HEK293 (cell line): ENCODE data around the gene SSBP3.

ENCODE experiments used
- CTCF ChIA-PET: fragments of 350-600 bp; formaldehyde crosslinking; extraction: SDS; loops from one replicate; lab custom pipeline; 2021; ENCODE audit warnings: antibody characterized with exemption; lab: Yijun Ruan, JAX
- POLR2A ChIA-PET: fragments of 300-600 bp; formaldehyde crosslinking; extraction: SDS; loops from one replicate; lab custom pipeline; 2020; ENCODE audit warnings: antibody characterized with exemption, inconsistent platforms; lab: Yijun Ruan, JAX
- H3K27ac ChIP-seq: fragments of 200-500 bp; sonication (Bioruptor generic); 2 replicates; pipeline ENCODE4 v1.5.1; 2014; ENCODE audit warnings: low read depth, low read length, control low read depth, inconsistent platforms; ENCODE audit errors: extremely low read depth
- H3K36me3 ChIP-seq, 2 experiments: fragments of 200-500 bp in 1 of 2; sonication (Bioruptor generic) in 1 of 2; 1 replicate in 1 of 2; 2 replicates in 1 of 2; pipeline ENCODE4 v1.5.1; 2014 to 2017; ENCODE audit warnings: inconsistent platforms in 2 of 2, low read length in 2 of 2; ENCODE audit not compliant: control insufficient read depth in 2 of 2, insufficient read depth in 1 of 2
- H3K4me1 ChIP-seq: fragments of 200-500 bp; sonication (Bioruptor generic); 2 replicates; pipeline ENCODE4 v1.5.1; 2014; ENCODE audit warnings: mild to moderate bottlenecking, low read length, inconsistent platforms; ENCODE audit not compliant: control insufficient read depth, insufficient read depth
- H3K4me3 ChIP-seq: 2 replicates; pipeline ENCODE4 v1.5.1; 2011; ENCODE audit warnings: low read depth, mild to moderate bottlenecking, control low read depth, low read length, moderate library complexity
- H3K9me3 ChIP-seq: fragments of 200-500 bp; sonication (Bioruptor generic); 2 replicates; pipeline ENCODE4 v1.5.1; 2014; ENCODE audit warnings: low read depth, low read length, inconsistent platforms; ENCODE audit not compliant: control insufficient read depth, insufficient read depth
- BCL11A ChIP-seq: fragments of 450-650 bp; formaldehyde crosslinking; IDR thresholded peaks from 2 replicates; pipeline ENCODE4 v1.5.1; 2016; ENCODE audit warnings: low read depth, missing biosample characterization, missing genetic modification characterization
- HOXD13 ChIP-seq: sonication (generic); formaldehyde crosslinking; IDR thresholded peaks from 2 replicates; pipeline ENCODE4 v1.8.0; 2022; ENCODE audit warnings: missing genetic modification reagents, borderline replicate concordance
- RBAK ChIP-seq: fragments of 450-650 bp; formaldehyde crosslinking; IDR thresholded peaks from 2 replicates; pipeline ENCODE4 v1.5.1; 2016; ENCODE audit warnings: missing biosample characterization, missing genetic modification characterization
- WT1 ChIP-seq: fragments of 450-650 bp; formaldehyde crosslinking; IDR thresholded peaks from 2 replicates; pipeline ENCODE4 v1.5.1; 2016; ENCODE audit warnings: missing biosample characterization, missing genetic modification characterization
- ZBTB21 ChIP-seq: fragments of 450-650 bp; formaldehyde crosslinking; IDR thresholded peaks from 2 replicates; pipeline ENCODE4 v1.5.1; 2017; ENCODE audit warnings: missing biosample characterization, missing genetic modification characterization
- ZNF112 ChIP-seq: fragments of 450-650 bp; formaldehyde crosslinking; IDR thresholded peaks from 2 replicates; pipeline ENCODE4 v1.5.0; 2017; ENCODE audit warnings: missing biosample characterization, missing genetic modification characterization
- ZNF19 ChIP-seq: fragments of 450-650 bp; formaldehyde crosslinking; IDR thresholded peaks from 2 replicates; pipeline ENCODE4; 2016; ENCODE audit warnings: missing biosample characterization, missing genetic modification characterization, low read depth
- ZNF341 ChIP-seq: fragments of 450-650 bp; formaldehyde crosslinking; IDR thresholded peaks from 2 replicates; pipeline ENCODE4; 2016; ENCODE audit warnings: low read depth, missing biosample characterization, missing genetic modification characterization
- ZNF350 ChIP-seq: fragments of 450-650 bp; formaldehyde crosslinking; IDR thresholded peaks from 2 replicates; pipeline ENCODE4 v1.5.0; 2017; ENCODE audit warnings: missing biosample characterization, mild to moderate bottlenecking, missing genetic modification characterization
- ZNF37A ChIP-seq: fragments of 450-650 bp; IDR thresholded peaks from 2 replicates; pipeline ENCODE4 v1.5.1; 2018; ENCODE audit warnings: missing biosample characterization, missing genetic modification characterization
- ZNF423 ChIP-seq: fragments of 450-650 bp; formaldehyde crosslinking; IDR thresholded peaks from 2 replicates; pipeline ENCODE4 v1.5.1; 2016; ENCODE audit warnings: missing biosample characterization, missing genetic modification characterization
- ZNF585B ChIP-seq: fragments of 450-650 bp; formaldehyde crosslinking; IDR thresholded peaks from 2 replicates; pipeline ENCODE4 v1.5.1; 2016; ENCODE audit warnings: missing biosample characterization, missing genetic modification characterization
- ZNF791 ChIP-seq: fragments of 450-650 bp; formaldehyde crosslinking; IDR thresholded peaks from 2 replicates; pipeline ENCODE4 v1.5.1; 2016; ENCODE audit warnings: missing biosample characterization, missing genetic modification characterization
- TF ChIP-seq, protein P1 (sequence below): fragments of 450-650 bp; formaldehyde crosslinking; IDR thresholded peaks from 2 replicates; pipeline ENCODE4 v1.5.1; 2016; ENCODE audit warnings: missing biosample characterization, missing genetic modification characterization
- TF ChIP-seq, protein P2 (sequence below): fragments of 450-650 bp; formaldehyde crosslinking; IDR thresholded peaks from 2 replicates; pipeline ENCODE4 v1.5.1; 2016; ENCODE audit warnings: missing biosample characterization, missing genetic modification characterization, borderline replicate concordance
- TF ChIP-seq, protein P3 (sequence below): fragments of 450-650 bp; formaldehyde crosslinking; optimal IDR thresholded peaks from 2 replicates; pipeline ENCODE3; 2016; ENCODE audit warnings: missing biosample characterization, mild to moderate bottlenecking, missing genetic modification characterization
- TF ChIP-seq, protein P4 (sequence below): fragments of 450-650 bp; formaldehyde crosslinking; IDR thresholded peaks from 2 replicates; pipeline ENCODE4 v1.5.1; 2016; ENCODE audit warnings: missing biosample characterization, missing genetic modification characterization
- TF ChIP-seq, protein P5 (sequence below): fragments of 450-650 bp; formaldehyde crosslinking; IDR thresholded peaks from 2 replicates; pipeline ENCODE4 v1.5.1; 2016; ENCODE audit warnings: missing biosample characterization, missing genetic modification characterization
- TF ChIP-seq, protein P6 (sequence below): fragments of 450-650 bp; formaldehyde crosslinking; IDR thresholded peaks from 2 replicates; pipeline ENCODE4 v1.5.0; 2017; ENCODE audit warnings: missing biosample characterization, missing genetic modification characterization, borderline replicate concordance

The SSBP3 gene

DNA sequence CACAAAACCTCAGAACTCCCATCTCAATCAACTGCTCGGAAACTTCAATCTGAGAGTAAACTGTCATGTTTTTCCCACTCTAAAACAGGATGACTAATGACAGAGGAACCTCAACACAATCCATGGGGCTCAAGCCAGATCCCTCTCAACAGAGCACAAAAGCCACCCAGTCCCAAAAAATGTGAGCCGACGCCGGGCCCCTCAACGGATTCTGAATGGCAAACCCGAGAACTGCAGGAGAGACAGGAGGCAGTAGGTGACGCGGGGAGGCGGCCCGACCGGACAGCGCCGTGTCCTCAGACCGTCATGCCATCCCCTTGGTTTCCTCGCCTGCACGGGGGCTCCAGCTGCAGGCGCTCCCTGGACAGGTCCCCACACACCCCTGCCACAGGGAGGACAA lies 53.4 kb downstream of the SSBP3 start:
- Histone ChIP-seq H3K4me3 (no peak overlapping the region), H3K27ac (no peak overlapping the region), H3K36me3 (peaks cover 0 to 9% of the 10 kb centered on the region in 2 experiments; a peak in 1 of 3 replicates), H3K9me3 (no peaks in the 10 kb centered on the region), H3K4me1 (peaks cover 4% of the 10 kb centered on the region; the same call in 1 of the 2 replicates)
- ChIA-PET POLR2A (no interaction called here), CTCF (no interaction called here)
- TF ChIP-seq ZNF341 (no peak), WT1 (tag by site-specific recombination) (no peak), ZNF37A (tag by site-specific recombination) (no peak), ZNF112 (tag by site-specific recombination) (no peak), ZNF791 (tag by site-specific recombination) (no peak), BCL11A (tag by site-specific recombination) (no peak)
- TF ChIP-seq, protein P1, sequence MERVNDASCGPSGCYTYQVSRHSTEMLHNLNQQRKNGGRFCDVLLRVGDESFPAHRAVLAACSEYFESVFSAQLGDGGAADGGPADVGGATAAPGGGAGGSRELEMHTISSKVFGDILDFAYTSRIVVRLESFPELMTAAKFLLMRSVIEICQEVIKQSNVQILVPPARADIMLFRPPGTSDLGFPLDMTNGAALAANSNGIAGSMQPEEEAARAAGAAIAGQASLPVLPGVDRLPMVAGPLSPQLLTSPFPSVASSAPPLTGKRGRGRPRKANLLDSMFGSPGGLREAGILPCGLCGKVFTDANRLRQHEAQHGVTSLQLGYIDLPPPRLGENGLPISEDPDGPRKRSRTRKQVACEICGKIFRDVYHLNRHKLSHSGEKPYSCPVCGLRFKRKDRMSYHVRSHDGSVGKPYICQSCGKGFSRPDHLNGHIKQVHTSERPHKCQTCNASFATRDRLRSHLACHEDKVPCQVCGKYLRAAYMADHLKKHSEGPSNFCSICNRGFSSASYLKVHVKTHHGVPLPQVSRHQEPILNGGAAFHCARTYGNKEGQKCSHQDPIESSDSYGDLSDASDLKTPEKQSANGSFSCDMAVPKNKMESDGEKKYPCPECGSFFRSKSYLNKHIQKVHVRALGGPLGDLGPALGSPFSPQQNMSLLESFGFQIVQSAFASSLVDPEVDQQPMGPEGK, result no peak
- TF ChIP-seq, protein P2, sequence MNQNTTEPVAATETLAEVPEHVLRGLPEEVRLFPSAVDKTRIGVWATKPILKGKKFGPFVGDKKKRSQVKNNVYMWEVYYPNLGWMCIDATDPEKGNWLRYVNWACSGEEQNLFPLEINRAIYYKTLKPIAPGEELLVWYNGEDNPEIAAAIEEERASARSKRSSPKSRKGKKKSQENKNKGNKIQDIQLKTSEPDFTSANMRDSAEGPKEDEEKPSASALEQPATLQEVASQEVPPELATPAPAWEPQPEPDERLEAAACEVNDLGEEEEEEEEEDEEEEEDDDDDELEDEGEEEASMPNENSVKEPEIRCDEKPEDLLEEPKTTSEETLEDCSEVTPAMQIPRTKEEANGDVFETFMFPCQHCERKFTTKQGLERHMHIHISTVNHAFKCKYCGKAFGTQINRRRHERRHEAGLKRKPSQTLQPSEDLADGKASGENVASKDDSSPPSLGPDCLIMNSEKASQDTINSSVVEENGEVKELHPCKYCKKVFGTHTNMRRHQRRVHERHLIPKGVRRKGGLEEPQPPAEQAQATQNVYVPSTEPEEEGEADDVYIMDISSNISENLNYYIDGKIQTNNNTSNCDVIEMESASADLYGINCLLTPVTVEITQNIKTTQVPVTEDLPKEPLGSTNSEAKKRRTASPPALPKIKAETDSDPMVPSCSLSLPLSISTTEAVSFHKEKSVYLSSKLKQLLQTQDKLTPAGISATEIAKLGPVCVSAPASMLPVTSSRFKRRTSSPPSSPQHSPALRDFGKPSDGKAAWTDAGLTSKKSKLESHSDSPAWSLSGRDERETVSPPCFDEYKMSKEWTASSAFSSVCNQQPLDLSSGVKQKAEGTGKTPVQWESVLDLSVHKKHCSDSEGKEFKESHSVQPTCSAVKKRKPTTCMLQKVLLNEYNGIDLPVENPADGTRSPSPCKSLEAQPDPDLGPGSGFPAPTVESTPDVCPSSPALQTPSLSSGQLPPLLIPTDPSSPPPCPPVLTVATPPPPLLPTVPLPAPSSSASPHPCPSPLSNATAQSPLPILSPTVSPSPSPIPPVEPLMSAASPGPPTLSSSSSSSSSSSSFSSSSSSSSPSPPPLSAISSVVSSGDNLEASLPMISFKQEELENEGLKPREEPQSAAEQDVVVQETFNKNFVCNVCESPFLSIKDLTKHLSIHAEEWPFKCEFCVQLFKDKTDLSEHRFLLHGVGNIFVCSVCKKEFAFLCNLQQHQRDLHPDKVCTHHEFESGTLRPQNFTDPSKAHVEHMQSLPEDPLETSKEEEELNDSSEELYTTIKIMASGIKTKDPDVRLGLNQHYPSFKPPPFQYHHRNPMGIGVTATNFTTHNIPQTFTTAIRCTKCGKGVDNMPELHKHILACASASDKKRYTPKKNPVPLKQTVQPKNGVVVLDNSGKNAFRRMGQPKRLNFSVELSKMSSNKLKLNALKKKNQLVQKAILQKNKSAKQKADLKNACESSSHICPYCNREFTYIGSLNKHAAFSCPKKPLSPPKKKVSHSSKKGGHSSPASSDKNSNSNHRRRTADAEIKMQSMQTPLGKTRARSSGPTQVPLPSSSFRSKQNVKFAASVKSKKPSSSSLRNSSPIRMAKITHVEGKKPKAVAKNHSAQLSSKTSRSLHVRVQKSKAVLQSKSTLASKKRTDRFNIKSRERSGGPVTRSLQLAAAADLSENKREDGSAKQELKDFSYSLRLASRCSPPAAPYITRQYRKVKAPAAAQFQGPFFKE (tag by site-specific recombination), result no peak

DNA sequence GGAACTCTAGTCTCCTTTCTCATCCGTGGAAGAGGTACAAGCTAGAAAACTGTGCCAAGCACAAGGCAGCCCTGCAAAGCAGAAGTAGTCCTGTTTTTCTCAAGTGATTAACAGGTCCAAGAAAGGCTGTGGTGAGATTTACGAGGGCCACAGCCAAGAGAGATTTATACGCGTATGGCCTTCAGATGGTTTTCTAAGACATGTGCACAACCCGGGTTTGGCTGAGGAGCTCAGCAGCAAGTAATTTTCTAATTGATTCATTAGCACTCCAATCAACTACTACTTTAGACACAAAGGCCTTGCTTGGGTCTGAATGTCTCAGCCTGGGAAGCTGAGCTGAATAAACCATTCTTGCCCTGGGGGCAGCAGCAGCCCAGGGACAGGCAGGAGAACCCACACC lies 55.8 kb downstream of the SSBP3 start:
- ChIA-PET POLR2A (no interaction called here), CTCF (interaction anchor here (0.5 to 0.6 kb wide), 2 partner anchors 123 to 322 kb away, joined by 3 to 5 read pairs; no protein-coding TSS in a partner anchor)
- peaks cover 0 to 6% of the 10 kb centered on the region in 2 experiments; a peak in 1 of 3 replicates for H3K36me3 ChIP-seq
- H3K27ac ChIP-seq, result no peak overlapping the region
- H3K4me1 ChIP-seq, result no peaks in the 10 kb centered on the region
- no peak overlapping the region for H3K4me3 ChIP-seq
- no peaks in the 10 kb centered on the region for H3K9me3 ChIP-seq
- TF ChIP-seq, protein P3, sequence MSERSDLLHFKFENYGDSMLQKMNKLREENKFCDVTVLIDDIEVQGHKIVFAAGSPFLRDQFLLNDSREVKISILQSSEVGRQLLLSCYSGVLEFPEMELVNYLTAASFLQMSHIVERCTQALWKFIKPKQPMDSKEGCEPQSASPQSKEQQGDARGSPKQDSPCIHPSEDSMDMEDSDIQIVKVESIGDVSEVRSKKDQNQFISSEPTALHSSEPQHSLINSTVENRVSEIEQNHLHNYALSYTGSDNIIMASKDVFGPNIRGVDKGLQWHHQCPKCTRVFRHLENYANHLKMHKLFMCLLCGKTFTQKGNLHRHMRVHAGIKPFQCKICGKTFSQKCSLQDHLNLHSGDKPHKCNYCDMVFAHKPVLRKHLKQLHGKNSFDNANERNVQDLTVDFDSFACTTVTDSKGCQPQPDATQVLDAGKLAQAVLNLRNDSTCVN (tag by site-specific recombination), result no peak
- TF ChIP-seq ZNF350 (tag by site-specific recombination) (no peak), ZNF423 (no peak), RBAK (tag by site-specific recombination) (no peak), HOXD13 (CRISPR knock-in tag) (no peak), ZNF19 (tag by site-specific recombination) (no peak), ZNF585B (no peak), ZBTB21 (no peak)
- TF ChIP-seq, protein P4, sequence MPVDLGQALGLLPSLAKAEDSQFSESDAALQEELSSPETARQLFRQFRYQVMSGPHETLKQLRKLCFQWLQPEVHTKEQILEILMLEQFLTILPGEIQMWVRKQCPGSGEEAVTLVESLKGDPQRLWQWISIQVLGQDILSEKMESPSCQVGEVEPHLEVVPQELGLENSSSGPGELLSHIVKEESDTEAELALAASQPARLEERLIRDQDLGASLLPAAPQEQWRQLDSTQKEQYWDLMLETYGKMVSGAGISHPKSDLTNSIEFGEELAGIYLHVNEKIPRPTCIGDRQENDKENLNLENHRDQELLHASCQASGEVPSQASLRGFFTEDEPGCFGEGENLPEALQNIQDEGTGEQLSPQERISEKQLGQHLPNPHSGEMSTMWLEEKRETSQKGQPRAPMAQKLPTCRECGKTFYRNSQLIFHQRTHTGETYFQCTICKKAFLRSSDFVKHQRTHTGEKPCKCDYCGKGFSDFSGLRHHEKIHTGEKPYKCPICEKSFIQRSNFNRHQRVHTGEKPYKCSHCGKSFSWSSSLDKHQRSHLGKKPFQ, result no peak
- TF ChIP-seq, protein P5, sequence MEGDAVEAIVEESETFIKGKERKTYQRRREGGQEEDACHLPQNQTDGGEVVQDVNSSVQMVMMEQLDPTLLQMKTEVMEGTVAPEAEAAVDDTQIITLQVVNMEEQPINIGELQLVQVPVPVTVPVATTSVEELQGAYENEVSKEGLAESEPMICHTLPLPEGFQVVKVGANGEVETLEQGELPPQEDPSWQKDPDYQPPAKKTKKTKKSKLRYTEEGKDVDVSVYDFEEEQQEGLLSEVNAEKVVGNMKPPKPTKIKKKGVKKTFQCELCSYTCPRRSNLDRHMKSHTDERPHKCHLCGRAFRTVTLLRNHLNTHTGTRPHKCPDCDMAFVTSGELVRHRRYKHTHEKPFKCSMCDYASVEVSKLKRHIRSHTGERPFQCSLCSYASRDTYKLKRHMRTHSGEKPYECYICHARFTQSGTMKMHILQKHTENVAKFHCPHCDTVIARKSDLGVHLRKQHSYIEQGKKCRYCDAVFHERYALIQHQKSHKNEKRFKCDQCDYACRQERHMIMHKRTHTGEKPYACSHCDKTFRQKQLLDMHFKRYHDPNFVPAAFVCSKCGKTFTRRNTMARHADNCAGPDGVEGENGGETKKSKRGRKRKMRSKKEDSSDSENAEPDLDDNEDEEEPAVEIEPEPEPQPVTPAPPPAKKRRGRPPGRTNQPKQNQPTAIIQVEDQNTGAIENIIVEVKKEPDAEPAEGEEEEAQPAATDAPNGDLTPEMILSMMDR (tag by site-specific recombination), result no peak
- TF ChIP-seq, protein P6, sequence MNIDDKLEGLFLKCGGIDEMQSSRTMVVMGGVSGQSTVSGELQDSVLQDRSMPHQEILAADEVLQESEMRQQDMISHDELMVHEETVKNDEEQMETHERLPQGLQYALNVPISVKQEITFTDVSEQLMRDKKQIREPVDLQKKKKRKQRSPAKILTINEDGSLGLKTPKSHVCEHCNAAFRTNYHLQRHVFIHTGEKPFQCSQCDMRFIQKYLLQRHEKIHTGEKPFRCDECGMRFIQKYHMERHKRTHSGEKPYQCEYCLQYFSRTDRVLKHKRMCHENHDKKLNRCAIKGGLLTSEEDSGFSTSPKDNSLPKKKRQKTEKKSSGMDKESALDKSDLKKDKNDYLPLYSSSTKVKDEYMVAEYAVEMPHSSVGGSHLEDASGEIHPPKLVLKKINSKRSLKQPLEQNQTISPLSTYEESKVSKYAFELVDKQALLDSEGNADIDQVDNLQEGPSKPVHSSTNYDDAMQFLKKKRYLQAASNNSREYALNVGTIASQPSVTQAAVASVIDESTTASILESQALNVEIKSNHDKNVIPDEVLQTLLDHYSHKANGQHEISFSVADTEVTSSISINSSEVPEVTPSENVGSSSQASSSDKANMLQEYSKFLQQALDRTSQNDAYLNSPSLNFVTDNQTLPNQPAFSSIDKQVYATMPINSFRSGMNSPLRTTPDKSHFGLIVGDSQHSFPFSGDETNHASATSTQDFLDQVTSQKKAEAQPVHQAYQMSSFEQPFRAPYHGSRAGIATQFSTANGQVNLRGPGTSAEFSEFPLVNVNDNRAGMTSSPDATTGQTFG (tag by site-specific recombination), result no peak
